Measurements from ENCODE around the gene ADGRD2. TPM values are rescaled to one million over a fixed set of nuclear protein-coding genes. Genes with fewer than 3 reads are reported as not detected.

ADGRD2 gene
- total RNA-seq, 1 experiment from 2014 or later, result not detected

- peaks cover 5% of the 10 kb centered on the region for H3K4me1 ChIP-seq (replicated peaks)
- no peak overlapping the region for H3K4me3 ChIP-seq
- no peak overlapping the region for H3K27ac ChIP-seq
- DNase-seq (ENCODE audit: low read depth in 1 of 2, low spot score in 2 of 2), result no peak
- H3K9me3 ChIP-seq (replicated peaks), result no peaks in the 10 kb centered on the region
- no peaks in the 10 kb centered on the region for H3K36me3 ChIP-seq
- H3K27me3 ChIP-seq (replicated peaks), result peaks cover 10% of the 10 kb centered on the region
These were observed 22.5 kb downstream of the ADGRD2 start for GRCh38 chr9:124472770-124473169.

GRCh38 chr9:124473310-124473709 lies 23.1 kb downstream of the ADGRD2 start:
- H3K27me3 ChIP-seq (replicated peaks), result peaks cover 14% of the 10 kb centered on the region
- no peak overlapping the region for H3K27ac ChIP-seq
- no peaks in the 10 kb centered on the region for H3K36me3 ChIP-seq
- H3K4me3 ChIP-seq, result no peak overlapping the region
- peaks cover 5% of the 10 kb centered on the region for H3K4me1 ChIP-seq (replicated peaks)
- DNase-seq (ENCODE audit: low read depth in 1 of 2, low spot score in 2 of 2), result no peak
- no peaks in the 10 kb centered on the region for H3K9me3 ChIP-seq (replicated peaks)

GRCh38 chr9:124474151-124474550 lies 23.9 kb downstream of the ADGRD2 start:
- peaks cover 14% of the 10 kb centered on the region for H3K27me3 ChIP-seq (replicated peaks)

GRCh38 chr9:124475158-124475867 lies 25.1 kb downstream of the ADGRD2 start:
- peaks cover 14% of the 10 kb centered on the region for H3K27me3 ChIP-seq (replicated peaks)
- H3K4me1 ChIP-seq (replicated peaks), result peaks cover 5% of the 10 kb centered on the region
- no peaks in the 10 kb centered on the region for H3K9me3 ChIP-seq (replicated peaks)
- no peaks in the 10 kb centered on the region for H3K36me3 ChIP-seq
- DNase-seq (ENCODE audit: low read depth in 1 of 2, low spot score in 2 of 2), result no peak
- no peak overlapping the region for H3K4me3 ChIP-seq
- H3K27ac ChIP-seq, result no peak overlapping the region

More at GRCh38 chr9:124474151-124474550, 23.9 kb downstream of the ADGRD2 start:
- H3K9me3 ChIP-seq (replicated peaks), result no peaks in the 10 kb centered on the region
- H3K4me1 ChIP-seq (replicated peaks), result peaks cover 5% of the 10 kb centered on the region
- no peak for DNase-seq (ENCODE audit: low read depth in 1 of 2, low spot score in 2 of 2)
- no peak overlapping the region for H3K4me3 ChIP-seq
- H3K36me3 ChIP-seq, result no peaks in the 10 kb centered on the region
- no peak overlapping the region for H3K27ac ChIP-seq

GRCh38 chr9:124475868-124476690 lies 25.8 kb downstream of the ADGRD2 start:
- Histone ChIP-seq H3K27ac (no peak overlapping the region), H3K27me3 (replicated peaks) (peaks cover 14% of the 10 kb centered on the region), H3K9me3 (replicated peaks) (no peaks in the 10 kb centered on the region), H3K4me1 (replicated peaks) (peaks cover 5% of the 10 kb centered on the region), H3K36me3 (no peaks in the 10 kb centered on the region), H3K4me3 (no peak overlapping the region)
- no peak for DNase-seq (ENCODE audit: low read depth in 1 of 2, low spot score in 2 of 2)

- Histone ChIP-seq H3K27ac (no peak overlapping the region), H3K27me3 (replicated peaks) (peaks cover 16% of the 10 kb centered on the region), H3K36me3 (no peaks in the 10 kb centered on the region), H3K9me3 (replicated peaks) (no peaks in the 10 kb centered on the region), H3K4me3 (no peak overlapping the region), H3K4me1 (replicated peaks) (peaks cover 5% of the 10 kb centered on the region)
- DNase-seq (ENCODE audit: low read depth in 1 of 2, low spot score in 2 of 2), result no peak
These were observed 27.0 kb downstream of the ADGRD2 start for GRCh38 chr9:124477211-124477647.

GRCh38 chr9:124477648-124478285 lies 27.5 kb downstream of the ADGRD2 start:
- H3K27me3 ChIP-seq (replicated peaks), result peaks cover 16% of the 10 kb centered on the region
- no peaks in the 10 kb centered on the region for H3K9me3 ChIP-seq (replicated peaks)
- no peak overlapping the region for H3K4me3 ChIP-seq
- no peak overlapping the region for H3K27ac ChIP-seq
- peaks cover 5% of the 10 kb centered on the region for H3K4me1 ChIP-seq (replicated peaks)
- no peaks in the 10 kb centered on the region for H3K36me3 ChIP-seq
- no peak for DNase-seq (ENCODE audit: low read depth in 1 of 2, low spot score in 2 of 2)

GRCh38 chr9:124478354-124478753 lies 28.1 kb downstream of the ADGRD2 start:
- H3K27ac ChIP-seq, result no peak overlapping the region
- H3K4me1 ChIP-seq (replicated peaks), result peaks cover 5% of the 10 kb centered on the region
- H3K36me3 ChIP-seq, result no peaks in the 10 kb centered on the region
- peaks cover 16% of the 10 kb centered on the region for H3K27me3 ChIP-seq (replicated peaks)
- DNase-seq (ENCODE audit: low read depth in 1 of 2, low spot score in 2 of 2), result no peak
- no peak overlapping the region for H3K4me3 ChIP-seq
- no peaks in the 10 kb centered on the region for H3K9me3 ChIP-seq (replicated peaks)

GRCh38 chr9:124479371-124479770 lies 29.1 kb downstream of the ADGRD2 start:
- Histone ChIP-seq H3K36me3 (no peaks in the 10 kb centered on the region), H3K9me3 (replicated peaks) (no peaks in the 10 kb centered on the region), H3K27me3 (replicated peaks) (peaks cover 16% of the 10 kb centered on the region), H3K4me3 (no peak overlapping the region), H3K4me1 (replicated peaks) (peaks cover 5% of the 10 kb centered on the region), H3K27ac (no peak overlapping the region)
- no peak for DNase-seq (ENCODE audit: low read depth in 1 of 2, low spot score in 2 of 2)

- no peak for DNase-seq (ENCODE audit: low read depth in 1 of 2, low spot score in 2 of 2)
- peaks cover 5% of the 10 kb centered on the region for H3K4me1 ChIP-seq (replicated peaks)
- H3K4me3 ChIP-seq, result no peak overlapping the region
- H3K27me3 ChIP-seq (replicated peaks), result peaks cover 16% of the 10 kb centered on the region
- H3K9me3 ChIP-seq (replicated peaks), result no peaks in the 10 kb centered on the region
- no peak overlapping the region for H3K27ac ChIP-seq
- no peaks in the 10 kb centered on the region for H3K36me3 ChIP-seq
These were observed 29.8 kb downstream of the ADGRD2 start for GRCh38 chr9:124479947-124480620.

- Histone ChIP-seq H3K36me3 (no peaks in the 10 kb centered on the region), H3K27me3 (replicated peaks) (peaks cover 20% of the 10 kb centered on the region), H3K4me3 (no peak overlapping the region), H3K4me1 (replicated peaks) (peaks cover 5% of the 10 kb centered on the region), H3K27ac (no peak overlapping the region), H3K9me3 (replicated peaks) (no peaks in the 10 kb centered on the region)
- no peak for DNase-seq (ENCODE audit: low read depth in 1 of 2, low spot score in 2 of 2)
These were observed 30.4 kb downstream of the ADGRD2 start for GRCh38 chr9:124480621-124480981.

GRCh38 chr9:124481115-124481514 lies 30.9 kb downstream of the ADGRD2 start:
- DNase-seq (ENCODE audit: low read depth in 1 of 2, low spot score in 2 of 2), result no peak
- no peak overlapping the region for H3K27ac ChIP-seq
- H3K4me3 ChIP-seq, result no peak overlapping the region
- no peaks in the 10 kb centered on the region for H3K36me3 ChIP-seq
- H3K4me1 ChIP-seq (replicated peaks), result peaks cover 5% of the 10 kb centered on the region
- H3K9me3 ChIP-seq (replicated peaks), result no peaks in the 10 kb centered on the region
- H3K27me3 ChIP-seq (replicated peaks), result peaks cover 22% of the 10 kb centered on the region

GRCh38 chr9:124482431-124483031 lies 32.3 kb downstream of the ADGRD2 start:
- no peak overlapping the region for H3K27ac ChIP-seq
- H3K27me3 ChIP-seq (replicated peaks), result peaks cover 23% of the 10 kb centered on the region
- no peaks in the 10 kb centered on the region for H3K9me3 ChIP-seq (replicated peaks)
- no peaks in the 10 kb centered on the region for H3K36me3 ChIP-seq
- H3K4me3 ChIP-seq, result no peak overlapping the region
- no peak for DNase-seq (ENCODE audit: low read depth in 1 of 2, low spot score in 2 of 2)
- H3K4me1 ChIP-seq (replicated peaks), result no peaks in the 10 kb centered on the region
